GM21526 (cell line): ENCODE results near the gene GLOD5.
"Not testable (repeated sequence)": the region's sequence is repeated elsewhere in the genome, so short reads cannot be mapped to it uniquely, and the experiment has no call there.

Source experiments
- ATAC-seq: cut with Tn5 transposase; IDR thresholded peaks from one replicate; pipeline ENCODE4 v1.9.1; 2021; ENCODE audit warnings: moderate library complexity; ENCODE audit not compliant: unreplicated experiment, low FRiP score

Gene GLOD5

DNA sequence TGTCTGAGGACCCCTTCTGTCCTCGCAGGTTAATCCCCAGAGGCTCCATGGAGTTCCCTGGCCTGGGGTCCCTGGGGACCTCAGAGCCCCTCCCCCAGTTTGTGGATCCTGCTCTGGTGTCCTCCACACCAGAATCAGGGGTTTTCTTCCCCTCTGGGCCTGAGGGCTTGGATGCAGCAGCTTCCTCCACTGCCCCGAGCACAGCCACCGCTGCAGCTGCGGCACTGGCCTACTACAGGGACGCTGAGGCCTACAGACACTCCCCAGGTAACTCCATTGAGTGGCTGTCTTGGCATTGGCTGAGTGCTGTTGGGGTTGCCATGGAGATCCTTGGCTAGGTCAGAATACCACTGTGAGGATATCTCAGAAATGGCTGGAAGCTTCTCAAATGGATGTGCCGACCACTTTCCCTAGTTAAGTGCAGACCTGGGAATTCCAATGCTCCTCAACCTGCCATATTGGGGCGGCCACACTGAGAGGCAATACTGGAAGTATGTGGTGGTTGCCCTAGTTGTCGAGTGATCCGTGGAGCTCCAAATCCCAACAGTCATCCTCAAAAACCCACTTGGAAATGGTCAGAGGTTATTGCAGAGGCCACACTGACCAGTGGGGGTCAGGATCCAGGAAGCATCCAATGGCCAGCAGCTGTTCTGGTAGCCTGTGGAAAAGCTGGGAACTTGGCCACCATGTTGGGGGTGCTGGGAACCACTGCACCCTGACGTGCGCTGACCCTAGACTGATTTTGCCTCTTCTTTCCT is 29.7 kb downstream of the GLOD5 start:
- ATAC-seq, result no peak

DNA sequence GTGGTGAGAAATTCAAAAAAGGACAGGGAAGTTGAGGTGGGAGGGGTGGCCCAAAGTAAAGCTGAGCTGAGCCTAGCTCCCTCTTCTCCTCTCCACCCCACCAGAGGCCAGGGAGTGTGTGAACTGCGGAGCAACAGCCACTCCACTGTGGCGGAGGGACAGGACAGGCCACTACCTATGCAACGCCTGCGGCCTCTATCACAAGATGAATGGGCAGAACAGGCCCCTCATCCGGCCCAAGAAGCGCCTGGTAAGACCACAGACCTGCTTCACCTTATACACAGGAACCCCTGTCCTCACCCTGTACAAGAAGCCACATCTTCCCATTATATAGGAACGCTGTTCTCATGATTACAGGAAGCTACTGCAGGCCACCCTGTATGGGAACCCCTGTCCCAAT is 30.7 kb downstream of the GLOD5 start:
- ATAC-seq, result no peak

DNA sequence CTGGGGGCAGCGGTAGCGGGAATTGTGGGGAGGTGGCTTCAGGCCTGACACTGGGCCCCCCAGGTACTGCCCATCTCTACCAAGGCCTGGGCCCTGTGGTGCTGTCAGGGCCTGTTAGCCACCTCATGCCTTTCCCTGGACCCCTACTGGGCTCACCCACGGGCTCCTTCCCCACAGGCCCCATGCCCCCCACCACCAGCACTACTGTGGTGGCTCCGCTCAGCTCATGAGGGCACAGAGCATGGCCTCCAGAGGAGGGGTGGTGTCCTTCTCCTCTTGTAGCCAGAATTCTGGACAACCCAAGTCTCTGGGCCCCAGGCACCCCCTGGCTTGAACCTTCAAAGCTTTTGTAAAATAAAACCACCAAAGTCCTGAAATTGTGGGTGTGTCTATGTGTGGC is 32.4 kb downstream of the GLOD5 start:
- ATAC-seq, result no peak

DNA sequence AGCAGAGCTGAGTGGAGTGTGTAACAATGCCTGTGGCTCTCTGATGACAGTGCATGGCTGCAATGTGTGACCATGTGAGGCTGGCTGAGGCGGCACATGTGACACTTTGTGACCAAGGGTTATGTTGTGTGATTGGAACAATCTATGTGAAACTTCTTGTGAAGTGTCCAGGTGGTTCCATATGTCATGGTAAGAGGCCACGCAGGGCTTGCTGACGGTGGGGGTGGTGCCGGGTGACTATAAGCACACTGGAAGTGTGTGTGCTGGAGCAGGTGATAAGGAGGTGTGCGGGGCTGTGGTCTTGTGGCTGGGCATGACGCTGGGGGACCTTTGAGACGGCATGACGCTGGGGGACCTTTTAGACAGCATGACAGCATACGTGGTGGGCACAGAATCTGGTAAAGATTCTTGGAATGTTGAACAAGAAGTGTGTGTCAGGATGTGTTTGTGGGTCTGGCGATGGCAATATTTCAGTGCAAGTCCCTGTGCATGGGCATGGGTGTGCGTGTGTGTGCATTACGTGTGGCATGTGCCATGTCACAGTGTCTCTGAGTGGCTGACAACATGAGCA is 32.9 kb downstream of the GLOD5 start:
- no peak for ATAC-seq

DNA sequence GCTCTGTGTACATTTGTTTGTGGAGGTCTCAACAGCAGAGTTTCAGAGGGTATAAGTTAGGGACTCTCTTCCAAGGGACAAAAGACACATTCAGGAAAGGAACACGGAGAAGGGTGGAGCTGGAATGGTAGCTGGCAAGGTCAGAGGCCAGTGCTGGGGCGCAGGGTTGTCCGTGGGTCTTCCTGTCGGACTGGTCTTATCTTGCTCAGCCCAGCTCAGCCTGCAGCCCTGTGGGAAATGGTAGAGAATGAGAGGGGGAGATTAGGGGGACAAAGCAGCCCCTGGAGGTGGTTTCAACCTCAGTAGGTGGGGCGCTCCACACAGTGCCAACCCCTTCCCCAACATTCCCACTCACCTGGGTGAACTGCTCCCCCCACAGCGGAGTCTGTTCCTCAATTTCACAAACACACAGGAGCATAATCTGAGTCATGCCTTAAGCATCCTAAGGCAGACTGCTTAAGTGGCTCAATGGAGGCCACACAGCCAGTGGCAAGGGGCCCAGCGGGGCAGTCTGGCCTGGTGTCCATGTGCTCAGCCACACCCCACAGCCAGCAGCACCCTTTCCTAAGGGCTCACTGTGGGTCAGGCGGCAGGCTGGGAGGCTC is 33.5 kb downstream of the GLOD5 start:
- no peak for ATAC-seq

DNA sequence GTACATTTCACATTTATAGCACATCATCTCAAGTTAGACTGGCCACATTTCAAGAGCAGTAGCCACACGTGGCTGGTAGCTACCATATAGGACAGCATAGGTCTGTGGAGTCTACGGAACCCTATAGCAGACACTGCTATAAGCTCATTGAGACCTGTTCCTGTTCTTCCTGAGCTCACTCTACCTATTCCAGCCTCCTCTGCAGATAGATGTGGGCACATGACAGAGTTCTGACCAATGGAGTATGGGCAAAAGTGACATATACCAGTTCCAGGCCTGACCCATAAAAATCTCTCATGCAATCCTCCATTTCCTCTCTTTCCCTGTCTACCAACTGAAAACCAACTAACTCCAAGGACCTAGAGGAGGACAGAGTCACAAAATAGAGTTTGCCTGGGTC is 36.8 kb downstream of the GLOD5 start:
- ATAC-seq, result no peak

DNA sequence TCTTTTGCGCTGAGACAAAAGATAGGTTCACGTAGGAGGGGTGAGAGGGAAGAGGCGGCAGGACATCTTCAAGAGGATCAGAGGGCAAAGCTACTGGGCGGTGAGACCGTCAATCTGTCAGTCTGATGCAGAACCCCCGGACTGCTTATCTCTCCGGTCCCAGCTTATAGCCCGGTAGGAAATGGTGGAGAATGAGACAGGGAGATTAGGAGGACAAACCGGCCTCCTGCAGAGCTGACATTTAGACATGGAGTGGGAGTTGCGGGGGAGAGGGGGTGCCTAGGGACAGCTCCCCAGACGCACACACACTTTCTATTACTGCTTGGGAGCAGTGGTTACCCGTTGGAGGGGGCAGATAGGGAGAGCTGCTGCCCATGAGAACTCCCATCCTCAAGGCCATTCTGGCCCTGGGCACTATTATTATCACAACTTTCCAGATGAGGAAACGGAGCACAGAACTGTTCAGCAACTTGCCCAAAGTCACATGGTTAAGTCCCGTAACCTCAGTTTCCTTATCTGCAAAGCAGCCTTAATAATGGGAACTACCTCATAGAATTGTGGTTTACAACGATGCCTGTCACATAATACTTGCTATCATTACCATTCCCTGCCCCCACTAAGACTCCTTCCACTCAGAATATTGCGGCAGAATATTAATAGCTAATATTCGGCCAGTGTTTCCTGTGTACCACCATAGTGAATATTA is 39.2 kb downstream of the GLOD5 start:
- ATAC-seq, result no peak

DNA sequence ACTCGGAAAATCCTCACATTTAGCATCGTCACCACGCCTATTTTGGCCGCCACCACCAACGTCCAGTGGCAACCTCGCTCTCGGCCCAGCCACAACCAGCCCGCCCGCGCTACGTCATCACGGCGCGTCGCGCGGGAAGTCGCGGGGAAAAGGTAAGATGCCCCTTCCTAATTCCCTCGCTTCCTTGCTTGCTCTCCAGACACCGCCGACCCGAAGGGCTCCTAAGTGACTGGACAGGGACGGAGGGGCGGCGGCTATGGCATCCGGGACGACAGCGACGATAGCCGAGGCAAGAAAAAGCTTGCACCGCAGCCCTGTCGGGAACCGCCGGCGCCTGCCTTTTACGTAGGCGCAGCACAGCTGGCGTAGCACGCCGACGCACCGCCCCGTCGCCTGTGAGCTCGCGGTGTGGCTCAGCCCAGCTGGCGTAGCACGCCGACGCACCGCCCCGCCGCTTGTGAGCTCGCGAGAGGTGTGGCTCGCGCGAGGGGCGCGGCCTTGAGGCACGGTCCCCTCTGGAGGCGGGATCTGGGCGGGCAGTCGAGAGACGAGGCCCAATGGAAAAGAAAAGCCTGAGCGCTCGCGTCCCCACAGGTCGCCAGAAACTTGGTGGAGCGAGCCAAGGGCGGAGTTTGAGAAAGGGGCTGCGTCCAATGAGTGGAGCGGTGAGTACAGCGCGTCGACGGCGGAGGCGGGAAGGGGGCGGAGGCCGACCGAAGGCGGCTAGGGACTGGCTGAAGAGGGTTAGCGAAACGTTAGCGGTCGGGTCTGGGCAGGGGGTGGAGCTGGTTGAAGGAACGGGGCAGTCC is 39.9 kb downstream of the GLOD5 start, which contains the start of gene HDAC6:
TSS of gene HDAC6 (plus strand) at position 788 of the 809 bp plus-strand sequence. CDS start 626 bp downstream, outside the sequence.
- ATAC-seq, result peak; percentile 89

DNA sequence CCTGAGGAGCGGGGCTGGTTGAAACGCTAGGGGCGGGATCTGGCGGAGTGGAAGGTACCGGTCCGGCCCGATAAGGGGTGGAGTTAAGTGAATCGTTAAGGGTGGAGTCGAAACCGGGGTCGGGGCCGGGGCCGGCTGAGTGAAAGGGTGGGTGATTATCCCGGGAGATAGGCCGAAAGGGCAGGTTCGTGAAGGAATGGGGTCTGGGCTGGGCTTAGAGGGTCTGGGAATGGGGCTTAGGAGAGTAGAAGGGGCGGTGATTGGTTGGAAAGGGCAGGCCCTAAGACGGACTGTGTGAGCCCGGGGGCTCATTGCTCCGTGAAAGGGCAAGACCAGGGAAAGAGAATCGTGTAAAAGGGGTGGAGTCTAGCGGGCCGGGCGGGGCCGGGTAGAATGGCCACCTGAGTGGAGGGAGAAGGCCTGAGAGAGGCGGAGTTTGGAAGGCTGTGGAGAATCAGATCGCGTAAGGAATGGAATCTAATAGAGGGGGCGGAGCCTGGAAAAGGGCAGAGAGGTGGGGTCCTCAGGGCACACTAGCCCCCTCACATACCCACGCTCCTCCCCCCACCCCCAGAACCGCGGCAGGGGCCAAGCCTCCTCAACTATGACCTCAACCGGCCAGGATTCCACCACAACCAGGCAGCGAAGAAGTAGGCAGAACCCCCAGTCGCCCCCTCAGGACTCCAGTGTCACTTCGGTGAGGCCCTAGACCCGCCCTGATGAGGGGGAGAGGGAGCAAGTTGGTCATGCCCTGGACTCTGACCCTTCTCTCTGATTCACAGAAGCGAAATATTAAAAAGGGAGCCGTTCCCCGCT is 40.8 kb downstream of the GLOD5 start:
- peak; percentile 34 for ATAC-seq

DNA sequence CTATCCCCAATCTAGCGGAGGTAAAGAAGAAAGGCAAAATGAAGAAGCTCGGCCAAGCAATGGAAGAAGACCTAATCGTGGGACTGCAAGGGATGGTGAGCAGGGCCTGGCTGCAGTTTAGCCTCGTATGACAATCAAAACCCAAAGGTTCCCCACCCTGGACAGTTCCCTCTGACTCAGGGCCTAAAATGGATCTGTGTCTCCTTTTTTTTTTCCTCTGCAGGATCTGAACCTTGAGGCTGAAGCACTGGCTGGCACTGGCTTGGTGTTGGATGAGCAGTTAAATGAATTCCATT is 41.3 kb downstream of the GLOD5 start:
- no peak for ATAC-seq

DNA sequence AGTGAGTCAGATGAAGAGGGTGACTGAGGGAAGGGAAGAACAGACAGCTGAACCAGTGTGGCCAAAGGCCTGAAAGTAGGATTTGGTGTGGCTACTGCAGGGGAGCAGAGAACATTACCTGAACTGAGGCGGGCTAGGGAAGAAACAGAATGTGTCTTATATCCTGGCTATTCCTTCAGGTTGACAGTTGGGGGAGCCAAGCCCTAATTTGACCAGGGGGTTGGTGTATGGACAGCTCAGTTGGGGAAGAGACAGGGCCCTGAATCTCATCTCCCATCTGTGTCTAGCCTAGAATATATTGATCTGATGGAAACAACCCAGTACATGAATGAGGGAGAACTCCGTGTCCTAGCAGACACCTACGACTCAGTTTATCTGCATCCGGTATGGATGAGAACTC is 44.5 kb downstream of the GLOD5 start:
- ATAC-seq, result no peak

DNA sequence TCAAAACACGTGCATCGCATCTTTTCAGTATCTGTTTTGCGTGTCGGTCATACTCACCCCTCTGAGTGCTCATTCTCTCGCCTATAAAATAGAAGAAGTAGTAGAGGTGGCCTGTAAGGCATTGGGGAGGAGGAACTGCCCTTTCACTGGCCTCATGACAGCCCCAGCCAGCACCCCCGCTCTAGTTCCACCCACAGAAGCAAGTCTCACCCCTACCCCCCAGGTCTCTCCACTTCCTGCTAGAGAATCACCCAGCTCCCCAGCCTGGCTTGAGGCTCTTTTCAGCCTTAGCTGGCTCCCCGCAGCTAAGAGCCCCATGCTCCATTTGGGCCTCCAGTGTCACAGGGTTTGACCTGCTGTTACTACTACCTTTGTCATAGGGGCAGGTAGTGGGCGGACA is 52.1 kb downstream of the GLOD5 start:
- ATAC-seq, result no peak

DNA sequence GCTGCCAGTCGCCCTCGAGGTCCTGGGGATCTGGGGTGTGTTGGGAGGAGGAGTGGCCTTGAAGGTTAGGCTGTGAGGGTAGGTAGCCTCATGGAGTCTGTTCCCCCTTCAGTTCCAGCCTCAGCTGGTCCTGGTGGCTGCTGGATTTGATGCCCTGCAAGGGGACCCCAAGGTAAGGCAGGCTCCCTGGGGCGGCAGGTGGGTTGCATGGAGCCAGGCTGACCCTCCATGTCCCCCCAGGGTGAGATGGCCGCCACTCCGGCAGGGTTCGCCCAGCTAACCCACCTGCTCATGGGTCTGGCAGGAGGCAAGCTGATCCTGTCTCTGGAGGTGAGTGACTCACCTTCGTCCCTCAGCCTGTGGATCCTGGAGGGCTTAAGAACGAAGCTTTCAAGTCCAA is 53.2 kb downstream of the GLOD5 start:
- ATAC-seq, result no peak

DNA sequence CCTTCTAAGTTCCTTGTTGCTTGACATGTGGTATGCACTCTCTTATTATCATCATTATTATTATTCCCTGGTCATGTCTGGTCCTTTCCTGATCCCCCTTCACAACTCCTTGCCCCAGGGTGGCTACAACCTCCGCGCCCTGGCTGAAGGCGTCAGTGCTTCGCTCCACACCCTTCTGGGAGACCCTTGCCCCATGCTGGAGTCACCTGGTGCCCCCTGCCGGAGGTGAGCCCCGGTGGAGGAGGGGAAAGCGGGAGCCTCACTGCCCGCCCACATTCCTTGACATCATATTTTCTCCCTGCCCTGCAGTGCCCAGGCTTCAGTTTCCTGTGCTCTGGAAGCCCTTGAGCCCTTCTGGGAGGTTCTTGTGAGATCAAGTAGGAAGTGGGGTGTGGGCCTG is 53.7 kb downstream of the GLOD5 start:
- no peak for ATAC-seq

DNA sequence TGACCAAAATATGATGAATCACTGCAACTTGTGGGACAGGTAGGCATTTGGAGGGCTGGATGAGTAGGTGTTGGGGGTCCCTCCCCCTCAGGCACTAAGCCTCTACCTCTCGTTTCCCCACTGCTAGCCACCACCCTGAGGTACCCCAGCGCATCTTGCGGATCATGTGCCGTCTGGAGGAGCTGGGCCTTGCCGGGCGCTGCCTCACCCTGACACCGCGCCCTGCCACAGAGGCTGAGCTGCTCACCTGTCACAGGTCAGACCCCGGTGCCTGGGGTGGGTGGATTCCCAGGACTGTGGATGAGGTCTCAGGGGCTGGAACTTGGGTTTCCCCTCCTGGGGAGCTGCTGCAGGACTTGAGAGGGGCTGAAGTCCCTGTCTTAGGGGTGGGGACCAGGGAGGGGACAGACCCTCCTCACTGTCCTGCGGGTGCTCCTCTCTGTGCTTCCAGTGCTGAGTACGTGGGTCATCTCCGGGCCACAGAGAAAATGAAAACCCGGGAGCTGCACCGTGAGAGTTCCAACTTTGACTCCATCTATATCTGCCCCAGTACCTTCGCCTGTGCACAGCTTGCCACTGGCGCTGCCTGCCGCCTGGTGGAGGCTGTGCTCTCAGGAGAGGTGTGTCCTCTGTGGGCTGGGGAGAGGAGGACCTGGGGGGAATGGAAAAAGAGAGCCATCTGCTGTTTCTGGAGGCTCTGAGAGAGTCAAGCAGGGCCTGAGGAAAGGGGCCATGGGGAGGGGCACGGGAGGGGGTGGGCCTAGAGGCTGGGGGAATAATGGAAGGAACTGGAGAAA is 54.7 kb downstream of the GLOD5 start:
- ATAC-seq, result no peak

DNA sequence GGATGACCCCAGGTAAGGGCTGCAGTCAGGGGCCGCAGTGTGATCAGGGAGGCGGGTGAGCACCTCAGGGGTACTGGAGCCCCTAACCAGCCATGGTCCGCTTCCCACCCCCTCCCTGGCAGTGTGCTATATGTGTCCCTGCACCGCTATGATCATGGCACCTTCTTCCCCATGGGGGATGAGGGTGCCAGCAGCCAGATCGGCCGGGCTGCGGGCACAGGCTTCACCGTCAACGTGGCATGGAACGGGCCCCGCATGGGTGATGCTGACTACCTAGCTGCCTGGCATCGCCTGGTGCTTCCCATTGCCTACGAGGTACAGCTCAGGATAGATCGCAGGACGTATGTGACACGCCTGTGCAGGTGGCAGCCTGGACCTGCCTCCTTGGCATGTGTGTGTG is 56.6 kb downstream of the GLOD5 start:
- ATAC-seq, result no peak

DNA sequence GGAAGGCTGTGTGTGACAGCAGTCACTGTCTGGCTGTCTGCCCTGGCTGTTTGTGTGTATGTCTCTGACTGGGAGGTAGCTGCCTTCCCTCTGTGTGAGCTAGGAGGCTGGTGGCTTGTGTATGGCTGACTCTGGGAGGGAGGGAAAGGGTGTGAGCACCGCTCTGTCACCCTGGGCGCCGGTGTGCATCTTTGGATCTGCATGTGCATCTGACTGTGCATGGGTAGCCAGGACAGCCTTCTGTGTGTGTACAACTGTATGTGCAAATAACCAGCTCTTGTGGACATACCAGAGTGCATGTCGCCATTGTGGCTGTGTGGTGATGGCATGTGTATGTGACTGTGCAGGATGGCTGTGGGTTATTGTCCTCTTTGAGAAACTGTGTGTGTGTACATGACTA is 57.3 kb downstream of the GLOD5 start:
- no peak for ATAC-seq

DNA sequence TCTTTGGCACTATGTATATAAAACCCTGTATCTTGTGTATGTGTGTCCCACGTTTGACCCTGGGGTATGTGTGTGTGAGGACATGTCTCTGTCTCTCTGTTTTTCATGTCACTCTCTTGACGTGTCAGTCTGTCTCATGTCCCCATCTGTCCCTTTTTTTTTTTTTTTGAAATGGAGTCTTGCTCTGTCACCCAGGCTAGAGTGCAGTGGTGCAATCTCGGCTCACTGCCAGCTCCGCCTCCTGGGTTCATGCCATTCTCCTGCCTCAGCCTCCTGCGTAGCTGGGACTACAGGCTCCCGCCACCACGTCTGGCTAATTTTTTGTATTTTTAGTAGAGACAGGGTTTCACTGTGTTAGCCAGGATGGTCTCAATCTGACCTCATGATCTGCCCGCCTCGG is 57.8 kb downstream of the GLOD5 start:
- not testable (repeated sequence) for ATAC-seq

DNA sequence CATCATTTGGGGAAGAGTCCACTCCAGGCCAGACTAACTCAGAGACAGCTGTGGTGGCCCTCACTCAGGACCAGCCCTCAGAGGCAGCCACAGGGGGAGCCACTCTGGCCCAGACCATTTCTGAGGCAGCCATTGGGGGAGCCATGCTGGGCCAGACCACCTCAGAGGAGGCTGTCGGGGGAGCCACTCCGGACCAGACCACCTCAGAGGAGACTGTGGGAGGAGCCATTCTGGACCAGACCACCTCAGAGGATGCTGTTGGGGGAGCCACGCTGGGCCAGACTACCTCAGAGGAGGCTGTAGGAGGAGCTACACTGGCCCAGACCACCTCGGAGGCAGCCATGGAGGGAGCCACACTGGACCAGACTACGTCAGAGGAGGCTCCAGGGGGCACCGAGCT is 61.5 kb downstream of the GLOD5 start:
- no peak for ATAC-seq
